Middle frontal gyrus (tissue), 1 donor: ENCODE data around the gene LRMDA.

Experiments
- DNase-seq: peaks from one replicate; pipeline ENCODE4 v3.0.0-alpha.2; 2015; ENCODE audit warnings: low spot score; ENCODE audit errors: extremely low spot score

Gene LRMDA

GRCh38 chr10:75401569-75402485 lies 29.6 kb upstream of the LRMDA start, which contains the start of gene ZNF503:
TSS of gene ZNF503 (minus strand) at chr10:75401764. CDS start at chr10:75401419, 345 bp downstream.
- DNase-seq, result peak; percentile 94

- DNase-seq, result no peak
Observed at GRCh38 chr10:75402486-75403143, 28.8 kb upstream of the LRMDA start.

GRCh38 chr10:75403144-75403938 lies 28.1 kb upstream of the LRMDA start:
- no peak for DNase-seq

GRCh38 chr10:75403939-75404814 lies 27.2 kb upstream of the LRMDA start:
- no peak for DNase-seq

DNA sequence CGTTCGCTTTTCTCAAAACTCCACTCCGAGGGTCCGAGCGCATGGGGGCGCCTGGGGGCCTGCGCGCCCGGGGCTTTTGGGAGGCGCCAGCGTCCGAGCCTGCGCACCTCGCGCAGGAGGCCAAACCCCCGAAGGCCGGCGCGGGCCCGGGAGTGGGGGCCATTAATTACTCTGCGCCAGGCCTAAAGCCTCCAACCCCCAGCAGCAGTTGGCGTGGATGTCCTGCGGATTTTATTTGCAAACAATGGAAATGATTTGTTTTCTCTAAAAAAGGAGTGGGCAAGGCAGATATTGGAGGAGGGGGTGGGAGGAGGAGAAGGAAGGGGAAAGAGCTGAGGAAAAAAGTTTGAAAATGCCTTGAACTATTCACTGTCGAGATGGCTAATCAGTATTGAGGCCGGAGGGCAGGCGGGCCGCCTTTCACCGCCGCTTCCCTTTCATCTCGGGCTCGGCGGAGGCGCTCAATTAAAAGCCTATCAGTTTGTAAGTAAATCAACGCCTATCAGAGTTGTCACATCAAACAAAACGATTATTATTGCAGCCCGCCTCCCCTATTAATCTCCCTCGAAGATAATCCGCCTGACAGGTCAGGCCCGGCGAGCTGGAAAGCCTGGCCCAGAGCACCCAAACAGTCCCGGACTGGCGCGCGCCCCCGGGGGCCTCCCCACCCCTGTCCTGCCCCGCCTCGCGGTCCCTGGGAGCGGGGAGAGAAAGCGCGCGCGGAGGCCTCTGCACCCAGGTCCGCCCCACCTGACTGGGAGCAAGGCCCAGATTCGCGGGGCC lies 26.4 kb upstream of the LRMDA start:
- DNase-seq, result no peak

- DNase-seq, result no peak
Observed at GRCh38 chr10:75405598-75406461, 25.6 kb upstream of the LRMDA start.

- no peak for DNase-seq
Observed at GRCh38 chr10:75406462-75407223, 24.8 kb upstream of the LRMDA start.

- no peak for DNase-seq
Observed at GRCh38 chr10:75407224-75407712, 24.2 kb upstream of the LRMDA start.

DNA sequence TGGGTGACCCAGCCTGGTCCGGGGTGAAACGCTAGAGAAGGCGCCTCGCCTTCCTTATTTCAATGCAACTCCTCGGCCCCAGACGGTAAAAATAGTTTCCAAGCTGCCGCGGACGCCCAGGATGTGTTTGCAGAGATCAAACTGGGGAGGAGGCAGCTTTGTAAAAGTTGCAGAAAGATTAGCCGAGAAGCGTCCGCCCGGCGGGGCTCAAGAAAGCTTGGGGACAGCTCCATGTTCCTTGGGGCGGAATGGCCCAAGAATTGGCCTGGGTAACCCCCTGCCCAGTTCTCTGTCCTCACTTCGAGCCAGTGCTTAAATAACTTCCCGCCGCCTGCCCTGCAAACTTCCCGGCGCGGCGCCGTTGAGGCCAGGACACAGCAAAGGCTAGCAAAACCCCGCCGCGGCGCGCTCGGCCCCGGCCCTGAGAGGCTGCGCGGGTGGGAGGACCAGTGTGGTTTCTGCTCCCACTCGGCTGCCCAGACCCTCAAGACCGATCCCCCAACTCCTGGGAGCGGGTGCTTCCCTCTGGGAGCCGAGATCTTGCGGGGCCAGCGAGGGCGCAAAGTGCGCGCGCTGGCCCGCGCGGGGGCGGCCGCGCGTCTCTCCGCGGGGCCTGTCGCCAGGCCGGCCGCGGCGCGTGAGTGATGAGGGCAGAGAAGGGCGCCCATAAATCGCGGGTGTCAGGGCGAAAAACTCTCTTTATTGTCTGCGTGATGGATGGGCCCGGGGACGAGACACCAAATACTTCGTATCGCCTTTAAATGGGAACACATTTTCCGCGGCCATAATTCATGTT lies 23.5 kb upstream of the LRMDA start:
- no peak for DNase-seq

DNA sequence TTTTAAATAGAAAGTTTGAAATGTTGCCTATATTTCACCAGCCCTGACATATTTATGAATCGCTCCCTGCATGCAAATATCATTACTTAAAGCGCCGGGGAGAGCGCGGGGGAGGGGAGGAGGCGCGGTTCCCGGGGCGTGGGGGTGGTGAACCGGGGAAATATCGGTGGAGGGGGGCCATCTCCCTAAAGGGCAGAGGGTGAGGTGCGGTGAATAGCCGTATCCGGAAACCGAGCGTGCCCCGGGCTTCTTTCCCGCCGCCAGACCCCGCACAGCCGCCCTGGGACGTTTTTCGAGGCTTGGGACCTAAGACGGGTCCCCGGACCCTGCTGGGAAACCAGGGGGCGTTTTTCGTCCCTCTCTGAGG lies 22.9 kb upstream of the LRMDA start:
- no peak for DNase-seq

DNA sequence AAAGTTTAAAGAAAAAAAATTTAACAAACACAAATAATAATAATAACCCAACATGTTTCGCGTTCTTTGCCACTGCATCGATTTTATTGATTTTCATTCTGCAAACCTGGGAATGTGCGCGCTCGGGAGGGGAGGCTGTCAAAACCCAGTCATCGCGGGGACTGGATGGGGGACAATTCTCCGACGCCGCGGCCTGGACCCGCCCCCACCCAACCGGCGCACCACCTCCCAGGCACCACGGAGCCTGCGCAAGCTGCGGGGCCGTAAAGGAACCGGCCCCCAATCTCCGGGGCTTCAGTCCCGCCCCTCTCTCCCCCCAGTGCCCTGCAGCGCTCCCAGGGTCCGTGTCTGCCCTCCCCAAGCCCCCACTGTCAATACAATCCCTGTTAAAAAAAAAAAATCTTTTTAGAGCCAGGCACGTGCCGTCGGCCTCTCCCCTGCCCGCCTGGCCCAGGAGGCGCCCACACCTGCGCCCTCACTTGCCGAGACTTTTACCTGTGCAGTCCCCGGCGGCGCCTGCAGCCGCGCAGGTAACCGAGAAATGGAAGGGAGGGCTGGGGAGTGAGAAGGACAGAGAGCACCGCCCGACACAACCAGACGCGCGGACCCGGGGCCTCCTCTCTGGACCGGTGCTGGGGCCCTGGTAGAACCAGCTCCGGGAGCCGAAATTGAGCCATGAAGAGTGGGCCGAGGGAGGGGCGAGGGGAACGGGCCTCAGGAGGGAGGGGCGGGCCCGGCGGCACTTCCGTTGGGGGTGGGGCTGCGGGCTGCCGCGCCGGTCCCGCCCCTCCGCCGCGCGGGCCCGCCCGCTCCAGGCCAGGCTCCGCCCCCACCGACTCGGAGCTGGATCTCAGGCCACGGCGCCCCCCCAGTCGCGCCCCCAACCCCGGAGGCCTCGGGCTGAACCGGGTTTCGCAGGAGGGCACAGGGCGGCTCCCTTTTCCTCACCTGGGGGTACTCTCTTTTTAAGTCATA lies 22.2 kb upstream of the LRMDA start:
- no peak for DNase-seq

DNA sequence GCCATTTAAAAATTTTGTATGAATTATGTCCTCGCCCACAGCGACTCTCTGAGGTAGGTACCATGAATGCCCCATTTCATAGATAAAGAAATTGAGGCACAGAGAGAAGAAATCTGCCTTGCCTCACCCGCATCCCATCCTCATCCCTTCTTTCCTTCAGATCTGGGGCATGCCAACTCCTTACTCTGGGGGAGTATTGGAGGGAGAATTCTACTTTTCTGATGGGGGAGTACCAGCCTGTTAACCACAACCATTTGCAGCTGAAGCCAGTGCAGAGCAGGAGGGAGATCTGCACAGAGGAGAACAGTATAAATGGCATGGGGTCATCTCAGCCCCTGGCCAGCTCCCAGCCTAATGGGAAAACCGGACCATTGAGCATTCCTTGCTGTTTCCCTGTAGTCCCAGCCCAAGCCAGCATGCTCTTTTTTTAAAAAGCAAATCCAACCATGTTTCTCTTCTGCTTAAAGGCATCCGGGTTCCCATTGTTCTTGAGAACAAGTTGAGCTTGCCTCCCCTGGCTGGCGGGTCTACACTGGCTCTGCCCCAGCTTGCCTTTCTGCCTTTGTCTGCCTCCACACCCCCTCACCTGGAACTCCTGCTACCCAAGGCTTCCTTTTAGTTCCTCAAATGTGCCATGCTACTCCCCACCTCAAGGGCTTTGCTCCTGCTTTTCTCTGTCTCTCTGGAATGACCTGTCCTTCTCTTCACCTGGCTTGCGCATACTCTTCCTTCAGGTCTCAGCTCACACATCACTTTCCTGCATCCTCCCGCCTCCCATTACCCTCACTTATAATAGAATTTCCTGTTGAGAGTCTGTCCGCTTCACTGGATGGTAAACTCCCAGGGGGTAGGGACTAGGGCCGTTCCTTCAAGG lies 21.1 kb upstream of the LRMDA start:
- no peak for DNase-seq

- DNase-seq, result no peak
Observed at GRCh38 chr10:75414527-75414926, 16.9 kb upstream of the LRMDA start.

DNA sequence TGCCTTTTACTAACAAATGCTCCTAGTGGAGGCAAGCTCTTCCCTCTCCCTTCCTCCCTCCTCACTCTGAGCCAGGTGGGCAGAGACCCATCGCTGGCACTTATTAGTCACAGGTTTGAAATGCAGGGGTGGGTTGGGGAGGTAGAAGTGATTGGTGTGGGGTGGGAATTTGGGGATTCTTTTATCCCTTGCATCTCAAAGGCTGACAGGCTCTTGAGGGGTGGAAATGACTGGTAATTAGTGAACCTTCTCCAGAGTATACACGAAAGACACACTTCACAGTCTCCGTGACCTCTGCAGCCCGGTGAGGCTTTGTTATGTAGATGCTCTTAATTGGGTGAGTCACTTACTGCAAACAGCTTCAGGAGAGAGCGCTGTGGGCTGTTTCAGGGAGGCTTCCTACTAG lies 13.9 kb upstream of the LRMDA start:
- no peak for DNase-seq

DNA sequence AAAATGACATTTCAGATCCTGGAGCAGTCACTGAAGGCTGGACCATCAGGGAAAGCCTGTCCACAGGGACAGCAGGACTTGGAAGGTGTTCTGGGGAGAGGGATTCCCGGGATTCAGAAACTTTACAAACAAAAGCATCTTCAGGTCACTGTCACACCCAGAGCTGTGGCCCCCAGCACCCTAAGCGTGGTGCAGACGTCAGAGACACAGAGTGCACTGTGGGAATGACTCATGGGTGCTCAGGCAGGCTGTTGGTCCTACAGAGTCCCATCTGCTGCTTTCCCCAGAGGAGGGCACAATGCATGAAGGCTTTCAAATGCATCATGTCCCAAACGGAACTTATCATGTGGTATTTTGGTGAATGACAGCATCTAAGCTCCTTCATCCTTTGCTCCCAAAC lies 13.1 kb upstream of the LRMDA start:
- no peak for DNase-seq
